Endometrial microvascular endothelial cells (primary cell): Measurements from ENCODE around the gene USP46. TPM values are rescaled to one million over a fixed set of nuclear protein-coding genes. Genes with fewer than 3 reads are reported as not detected.

Experiments
- in situ Hi-C: cut with HindIII; loops from 2 replicates; pipeline ENCODE4 v1.10.0; 2017; ENCODE audit warnings: low sequenced_read_pairs, low pct_unique_long_range_greater_than_20kb; ENCODE audit errors: inconsistent ontology term
- total RNA-seq: library from RNA; depleted of rRNA; stranded (reverse); fragments of >200 nt; gene quantifications from one replicate; pipeline ENCODE4 v1.2.3, GENCODE V29; 2015; ENCODE audit errors: inconsistent ontology term

The USP46 gene
- total RNA-seq, 1 donor from 2014 or later, result 15.1 TPM

DNA sequence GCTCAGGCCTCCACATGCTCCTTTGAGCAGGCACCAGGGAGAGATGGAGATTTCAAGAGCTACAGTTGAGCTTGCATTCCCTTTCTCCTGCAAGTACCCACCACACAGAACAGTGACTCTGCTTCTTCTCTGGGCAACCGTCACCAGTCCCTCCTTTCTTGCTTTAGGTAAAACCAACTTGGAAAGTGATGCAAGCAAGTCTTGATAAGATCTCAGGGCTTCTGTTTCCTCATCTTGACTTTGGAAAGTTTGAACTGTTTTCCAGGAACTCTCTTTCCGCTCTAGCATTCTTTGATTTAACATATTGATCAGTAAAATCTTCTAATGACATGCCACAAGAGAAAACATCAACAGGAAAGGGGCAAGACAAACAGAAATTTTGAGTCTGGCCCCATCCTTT, 73.7 kb downstream of the USP46 start:
- in situ Hi-C loops, result no loop called here

DNA sequence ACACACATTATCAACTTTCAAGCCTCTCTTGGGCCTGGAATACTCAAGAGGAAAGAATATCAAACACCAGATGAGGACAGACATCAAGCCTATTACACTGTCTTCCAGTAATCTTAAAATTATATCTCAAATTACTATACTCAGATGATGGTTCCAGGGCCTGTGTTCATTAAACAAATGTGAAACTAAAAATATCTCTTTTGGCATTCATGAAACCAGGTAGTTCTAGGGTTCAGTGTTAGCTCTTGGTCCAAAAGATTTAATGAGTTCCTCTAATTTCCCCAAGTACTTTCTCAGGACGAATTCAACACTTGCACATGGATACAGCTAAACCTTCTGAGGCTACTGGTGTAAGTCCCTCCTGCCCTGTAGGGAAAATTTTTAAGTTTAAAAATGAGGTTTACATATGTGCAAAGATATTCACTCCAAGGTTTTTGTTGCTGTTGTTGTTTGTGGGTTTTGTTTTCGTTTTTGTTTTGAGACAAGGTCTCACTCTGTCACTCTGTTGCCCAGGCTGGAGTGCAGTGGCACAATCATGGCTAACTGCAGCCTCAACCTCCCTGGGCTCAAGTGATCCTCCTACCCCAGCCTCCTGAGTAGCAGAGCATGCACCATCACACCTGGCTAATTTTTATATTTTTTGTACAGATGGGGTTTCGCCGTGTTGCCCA, 79.4 kb downstream of the USP46 start:
- in situ Hi-C loops, result no loop called here

- in situ Hi-C loops, result no loop called here
Measured at GRCh38 chr4:52578951-52579350, 80.2 kb downstream of the USP46 start.

DNA sequence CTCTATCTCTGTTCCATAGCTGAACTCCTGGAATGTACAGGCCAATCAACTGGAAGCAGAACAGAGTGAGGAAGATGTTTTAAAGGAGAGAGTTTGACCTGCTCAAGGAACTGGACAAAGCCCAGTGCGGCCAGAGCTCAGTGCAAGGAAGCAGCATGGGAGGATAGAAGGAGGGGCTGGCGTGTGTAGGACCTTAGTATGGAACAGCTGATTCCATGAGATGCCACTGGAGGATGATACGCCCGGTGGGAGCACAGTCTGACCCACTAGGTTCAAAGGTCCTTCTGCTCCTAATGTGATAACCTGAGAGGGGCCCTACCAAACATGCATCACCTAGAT, 81.5 kb downstream of the USP46 start:
- in situ Hi-C loops, result no loop called here

DNA sequence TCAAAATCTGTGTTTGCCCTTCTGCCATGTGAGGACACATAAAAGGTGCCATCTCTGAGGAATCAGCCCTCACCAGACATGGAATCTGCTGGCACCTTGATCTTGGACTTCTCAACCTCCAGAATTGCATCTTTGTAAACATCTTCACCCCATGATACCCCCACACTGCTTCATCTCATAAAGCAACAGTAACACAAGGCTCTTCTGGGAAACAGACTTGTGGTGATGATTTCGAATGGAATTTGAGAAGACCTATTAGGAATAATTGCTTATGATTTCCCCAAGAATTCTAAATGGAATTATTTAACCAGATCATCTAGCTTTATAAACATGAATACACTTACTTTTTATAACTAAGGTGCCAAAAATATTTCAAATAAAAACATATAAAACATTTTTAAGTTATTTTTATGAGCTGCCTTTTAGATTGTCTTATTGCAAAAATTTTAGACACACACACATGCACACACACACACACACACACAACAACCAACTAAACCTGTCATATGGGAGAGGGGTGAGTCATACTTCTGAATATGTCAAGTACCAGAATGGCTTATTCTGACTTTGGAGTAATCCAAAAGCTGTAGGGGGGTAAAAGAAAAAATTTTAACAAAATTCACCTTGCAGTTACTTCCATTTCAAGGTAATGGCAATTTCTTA, 82.0 kb downstream of the USP46 start:
- in situ Hi-C loops, result no loop called here

DNA sequence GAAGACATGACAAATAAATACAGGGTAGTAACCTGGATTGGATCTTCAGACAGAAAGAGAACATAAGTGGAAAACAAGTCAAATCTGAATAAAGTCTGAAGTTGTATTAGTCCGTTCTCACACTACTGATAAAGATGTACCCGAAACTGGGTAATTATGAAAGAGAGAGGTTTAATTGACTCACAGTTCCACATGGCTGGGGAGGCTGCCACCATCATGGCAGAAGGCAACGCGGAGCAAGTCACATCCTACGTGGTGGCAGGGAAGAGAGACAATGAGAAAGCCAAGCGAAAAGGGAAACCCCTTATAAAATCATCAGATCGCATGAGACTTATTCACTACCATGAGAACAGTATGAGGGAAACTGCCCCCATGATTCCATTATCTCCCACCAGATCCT, 82.8 kb downstream of the USP46 start:
- in situ Hi-C loops, result no loop called here

GRCh38 chr4:52575406-52575805, 83.7 kb downstream of the USP46 start:
- in situ Hi-C loops, result no loop called here

DNA sequence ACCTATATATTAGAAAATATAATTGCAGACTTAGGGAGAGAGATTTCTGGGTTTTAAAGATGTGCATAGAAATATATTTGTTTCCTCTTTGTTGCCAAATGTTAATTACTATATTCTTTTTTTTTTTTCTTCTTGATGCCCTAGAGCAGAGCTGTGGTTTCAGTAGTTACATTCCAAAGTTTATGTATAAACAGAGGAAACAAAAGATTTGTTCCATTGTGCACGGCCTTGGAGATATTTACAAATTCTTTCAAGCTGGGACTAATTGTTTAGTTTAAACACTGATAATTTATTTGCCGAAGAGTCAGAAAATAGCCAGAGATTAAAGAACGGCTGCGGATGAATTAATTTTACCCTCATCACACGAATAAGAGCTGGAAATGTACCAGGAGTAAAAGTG, 85.1 kb downstream of the USP46 start:
- in situ Hi-C loops, result no loop called here

DNA sequence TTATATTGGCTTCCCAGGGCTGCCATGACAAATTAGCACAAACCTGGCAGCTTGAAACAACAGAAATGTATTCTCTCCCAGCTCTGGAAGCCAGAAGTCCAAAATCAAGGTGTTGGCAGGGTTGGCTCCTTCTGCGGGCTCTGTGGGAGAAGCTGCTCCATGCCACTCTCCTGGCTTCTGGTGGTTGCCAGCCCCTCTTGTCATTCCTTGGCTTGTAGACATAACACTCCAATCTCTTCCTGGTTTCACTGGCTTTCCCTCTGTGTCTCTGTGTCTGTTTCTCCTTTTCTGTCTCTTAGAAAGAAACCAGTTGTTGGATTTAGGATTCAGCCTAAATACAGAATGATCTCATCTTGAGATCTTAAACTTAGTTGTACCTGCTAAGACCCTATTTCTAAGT, 85.5 kb downstream of the USP46 start:
- in situ Hi-C loops, result no loop called here

GRCh38 chr4:52572936-52573485, 86.1 kb downstream of the USP46 start:
- in situ Hi-C loops, result no loop called here

DNA sequence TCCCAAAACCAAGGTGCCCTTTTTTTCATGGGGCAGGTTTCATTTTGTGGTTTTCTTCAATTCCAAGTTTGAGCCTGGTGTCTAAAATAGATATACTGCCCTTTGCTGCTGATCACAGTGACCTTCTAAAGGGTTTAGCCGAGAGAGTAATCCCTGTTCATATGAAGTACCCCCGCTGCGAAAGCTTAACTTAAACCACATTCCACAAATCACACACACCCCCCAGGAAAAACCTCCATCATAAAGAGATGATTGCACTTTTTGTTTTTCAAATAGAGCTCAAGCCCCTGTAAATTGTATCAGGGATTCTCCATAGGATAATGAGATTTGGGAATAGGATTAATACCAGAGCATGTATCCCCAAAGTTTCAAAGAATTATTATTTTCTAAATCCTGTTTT, 90.8 kb downstream of the USP46 start:
- in situ Hi-C loops, result no loop called here

DNA sequence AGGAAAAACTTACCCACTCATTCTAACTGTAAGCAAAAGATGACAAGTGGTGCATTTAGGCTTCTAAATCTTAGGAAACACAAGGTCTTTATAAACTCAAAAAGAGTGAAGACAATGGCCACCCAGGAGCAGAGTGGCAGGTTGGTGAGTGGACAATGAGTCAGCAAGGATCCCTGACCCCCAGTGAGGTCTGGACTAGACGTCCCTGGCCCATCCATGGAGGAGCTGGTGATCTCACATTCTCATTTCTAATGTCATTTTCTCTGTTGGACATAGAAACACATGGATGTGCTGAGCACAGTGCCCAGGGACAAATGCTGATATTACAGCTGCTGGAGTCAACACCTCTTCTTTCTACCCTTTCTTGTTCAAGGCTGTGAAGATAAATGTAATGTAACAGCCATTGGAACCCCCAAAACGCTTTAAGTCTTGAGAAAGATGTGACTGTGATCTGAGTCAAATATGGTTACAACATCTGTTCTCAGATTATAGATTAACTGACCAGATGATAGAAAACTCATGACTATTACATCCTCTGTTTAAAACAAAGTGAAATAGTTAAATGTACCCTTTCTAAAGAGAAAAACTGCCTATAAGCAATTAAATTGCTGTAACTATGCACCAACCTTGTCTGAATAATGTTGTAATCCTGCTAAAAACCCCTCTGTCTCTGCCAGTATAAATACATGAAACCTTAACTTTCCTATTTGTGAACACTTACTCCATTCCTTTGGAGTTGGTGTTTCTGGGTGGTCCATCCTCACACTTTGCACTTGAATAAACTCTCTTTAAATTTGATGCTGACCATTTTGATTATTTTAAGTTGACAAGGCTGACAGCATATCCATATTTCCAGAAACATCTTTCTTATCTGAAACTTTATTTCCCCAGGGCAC, 92.7 kb downstream of the USP46 start:
- in situ Hi-C loops, result no loop called here

- in situ Hi-C loops, result no loop called here
Measured at GRCh38 chr4:52560844-52561280, 98.2 kb downstream of the USP46 start.

- in situ Hi-C loops, result no loop called here
Measured at GRCh38 chr4:52555356-52555716, 103.8 kb downstream of the USP46 start.

DNA sequence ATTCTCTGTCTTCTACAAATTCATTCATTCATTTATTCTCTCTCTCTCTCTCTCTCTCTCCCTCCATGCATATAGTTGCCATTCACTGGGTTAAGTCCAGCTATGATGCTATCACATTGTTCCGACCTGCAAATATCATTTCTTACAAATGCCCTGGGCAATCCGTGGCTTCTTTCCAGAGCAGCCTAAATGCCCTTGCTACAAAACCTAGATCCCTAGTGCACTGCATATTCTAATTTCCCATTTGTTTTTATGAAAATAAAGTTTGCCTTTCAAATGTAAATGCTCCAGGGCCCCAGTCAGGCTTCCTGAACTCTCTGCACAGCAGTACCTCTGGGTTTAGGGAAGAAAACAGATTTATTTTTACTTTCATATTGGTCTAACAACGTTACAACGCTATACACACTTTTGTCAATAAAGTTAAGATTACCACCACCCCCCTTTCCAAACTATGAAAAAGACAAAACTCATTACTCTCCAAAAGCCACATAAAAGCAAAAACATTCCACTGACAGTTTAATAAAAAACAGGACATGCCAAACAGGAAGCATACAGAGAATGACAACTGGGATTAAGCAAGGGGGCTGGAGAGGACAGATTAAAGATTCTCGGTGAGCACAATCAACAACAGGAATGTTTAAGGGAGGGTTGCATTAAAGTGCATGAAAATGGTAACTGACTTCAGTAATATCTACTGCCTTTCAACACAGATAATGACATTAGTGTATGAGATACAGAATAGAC, 104.3 kb downstream of the USP46 start:
- in situ Hi-C loops, result no loop called here

GRCh38 chr4:52552778-52553177, 106.3 kb downstream of the USP46 start:
- in situ Hi-C loops, result no loop called here

- in situ Hi-C loops, result no loop called here
Measured at GRCh38 chr4:52551487-52551886, 107.6 kb downstream of the USP46 start.

DNA sequence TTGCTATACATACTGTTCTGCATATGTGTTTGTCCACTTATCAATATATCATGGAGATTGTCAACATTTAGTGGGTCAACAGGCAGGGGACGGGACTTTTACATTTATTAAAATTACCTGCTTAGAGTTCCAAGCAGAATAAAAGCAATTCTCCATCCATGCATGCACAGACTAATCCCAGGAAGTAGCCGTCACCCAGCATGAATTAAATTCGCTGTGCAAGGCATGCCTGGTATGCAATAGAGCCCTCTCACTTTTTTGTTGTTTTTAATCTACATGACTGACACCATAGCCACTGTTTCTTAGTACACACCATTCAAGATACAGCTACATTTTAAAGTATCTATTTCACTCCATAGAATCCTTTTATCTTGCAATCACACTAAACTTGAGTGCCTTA, 108.9 kb downstream of the USP46 start:
- in situ Hi-C loops, result no loop called here
